Measurements from ENCODE around the gene PRKCA. TPM values are rescaled to one million over a fixed set of nuclear protein-coding genes. Genes with fewer than 3 reads are reported as not detected.

The PRKCA gene
- total RNA-seq, 1 donor from 2014 or later: 5.6 TPM

- Histone ChIP-seq H3K4me3 (no peak overlapping the region), H3K27me3 (ENCODE audit: low read depth) (no peaks in the 10 kb centered on the region), H3K4me1 (no peaks in the 10 kb centered on the region), H3K36me3 (no peaks in the 10 kb centered on the region), H3K9me3 (replicated peaks) (no peaks in the 10 kb centered on the region), H3K27ac (replicated peaks) (no peak overlapping the region)
- intact Hi-C loops (cut with micrococcal nuclease): no loop called here
- DNase-seq: no peak
- no peak for TF ChIP-seq CTCF (IDR thresholded peaks at IDR 0.05; ENCODE audit: borderline replicate concordance)
These were observed 62.6 kb downstream of the PRKCA start for GRCh38 chr17:66364990-66365490.

GRCh38 chr17:66365903-66366302 lies 63.5 kb downstream of the PRKCA start:
- no peak for DNase-seq
- H3K9me3 ChIP-seq (replicated peaks): no peaks in the 10 kb centered on the region

GRCh38 chr17:66367107-66367506 lies 64.7 kb downstream of the PRKCA start:
- no peak for TF ChIP-seq CTCF (IDR thresholded peaks at IDR 0.05; ENCODE audit: borderline replicate concordance)
- Histone ChIP-seq H3K4me1 (no peaks in the 10 kb centered on the region), H3K9me3 (replicated peaks) (no peaks in the 10 kb centered on the region), H3K36me3 (no peaks in the 10 kb centered on the region), H3K27ac (replicated peaks) (no peak overlapping the region), H3K4me3 (no peak overlapping the region), H3K27me3 (ENCODE audit: low read depth) (no peaks in the 10 kb centered on the region)
- no peak for DNase-seq
- intact Hi-C loops (cut with micrococcal nuclease): no loop called here

More at GRCh38 chr17:66365903-66366302, 63.5 kb downstream of the PRKCA start:
- H3K27me3 ChIP-seq (ENCODE audit: low read depth): no peaks in the 10 kb centered on the region
- intact Hi-C loops (cut with micrococcal nuclease): no loop called here
- TF ChIP-seq CTCF (IDR thresholded peaks at IDR 0.05; ENCODE audit: borderline replicate concordance): no peak
- H3K36me3 ChIP-seq: no peaks in the 10 kb centered on the region
- H3K4me3 ChIP-seq: no peak overlapping the region
- no peak overlapping the region for H3K27ac ChIP-seq (replicated peaks)
- no peaks in the 10 kb centered on the region for H3K4me1 ChIP-seq

GRCh38 chr17:66369830-66370229 lies 67.4 kb downstream of the PRKCA start:
- Histone ChIP-seq H3K27ac (replicated peaks) (no peak overlapping the region), H3K4me3 (no peak overlapping the region), H3K4me1 (peaks cover 11% of the 10 kb centered on the region), H3K27me3 (ENCODE audit: low read depth) (no peaks in the 10 kb centered on the region), H3K9me3 (replicated peaks) (no peaks in the 10 kb centered on the region), H3K36me3 (no peaks in the 10 kb centered on the region)
- no peak for TF ChIP-seq CTCF (IDR thresholded peaks at IDR 0.05; ENCODE audit: borderline replicate concordance)
- no peak for DNase-seq
- intact Hi-C loops (cut with micrococcal nuclease): no loop called here

- Histone ChIP-seq H3K4me1 (peaks cover 12% of the 10 kb centered on the region), H3K4me3 (no peak overlapping the region), H3K27me3 (ENCODE audit: low read depth) (no peaks in the 10 kb centered on the region), H3K27ac (replicated peaks) (no peak overlapping the region), H3K9me3 (replicated peaks) (no peaks in the 10 kb centered on the region), H3K36me3 (no peaks in the 10 kb centered on the region)
- DNase-seq: no peak
- intact Hi-C loops (cut with micrococcal nuclease): no loop called here
- no peak for TF ChIP-seq CTCF (IDR thresholded peaks at IDR 0.05; ENCODE audit: borderline replicate concordance)
These were observed 69.1 kb downstream of the PRKCA start for GRCh38 chr17:66371561-66371960.
